HG02763 (cell line): ENCODE results near the gene RGL3.
"Not testable (repeated sequence)": the region's sequence is repeated elsewhere in the genome, so short reads cannot be mapped to it uniquely, and the experiment has no call there.

Experiments used
- ATAC-seq: cut with Tn5 transposase; IDR thresholded peaks from one replicate; pipeline ENCODE4 v1.9.1; 2021; ENCODE audit warnings: mild to moderate bottlenecking, moderate library complexity; ENCODE audit not compliant: unreplicated experiment

RGL3 gene

DNA sequence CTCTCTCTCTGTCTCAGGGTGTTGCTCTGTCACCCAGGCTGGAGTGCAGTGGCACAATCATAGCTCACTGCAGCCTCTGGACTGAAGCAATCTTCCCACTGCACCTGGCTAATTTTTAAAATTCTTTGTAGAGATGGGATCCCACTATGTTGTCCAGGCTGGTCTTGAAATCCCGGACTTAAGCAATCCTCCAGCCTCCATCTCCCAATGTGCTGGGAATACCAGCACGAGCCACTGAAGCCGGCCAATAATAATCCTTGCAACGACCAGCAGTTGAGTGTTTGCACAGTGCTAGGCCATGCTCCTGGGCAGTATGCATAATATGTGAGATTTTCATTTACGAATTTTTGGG lies 34.4 kb downstream of the RGL3 start:
- no peak for ATAC-seq

GRCh38 chr19:11383706-11384048 lies 35.4 kb downstream of the RGL3 start:
- ATAC-seq, result no peak

- ATAC-seq, result no peak
These were observed 36.0 kb downstream of the RGL3 start for GRCh38 chr19:11382898-11383705.

DNA sequence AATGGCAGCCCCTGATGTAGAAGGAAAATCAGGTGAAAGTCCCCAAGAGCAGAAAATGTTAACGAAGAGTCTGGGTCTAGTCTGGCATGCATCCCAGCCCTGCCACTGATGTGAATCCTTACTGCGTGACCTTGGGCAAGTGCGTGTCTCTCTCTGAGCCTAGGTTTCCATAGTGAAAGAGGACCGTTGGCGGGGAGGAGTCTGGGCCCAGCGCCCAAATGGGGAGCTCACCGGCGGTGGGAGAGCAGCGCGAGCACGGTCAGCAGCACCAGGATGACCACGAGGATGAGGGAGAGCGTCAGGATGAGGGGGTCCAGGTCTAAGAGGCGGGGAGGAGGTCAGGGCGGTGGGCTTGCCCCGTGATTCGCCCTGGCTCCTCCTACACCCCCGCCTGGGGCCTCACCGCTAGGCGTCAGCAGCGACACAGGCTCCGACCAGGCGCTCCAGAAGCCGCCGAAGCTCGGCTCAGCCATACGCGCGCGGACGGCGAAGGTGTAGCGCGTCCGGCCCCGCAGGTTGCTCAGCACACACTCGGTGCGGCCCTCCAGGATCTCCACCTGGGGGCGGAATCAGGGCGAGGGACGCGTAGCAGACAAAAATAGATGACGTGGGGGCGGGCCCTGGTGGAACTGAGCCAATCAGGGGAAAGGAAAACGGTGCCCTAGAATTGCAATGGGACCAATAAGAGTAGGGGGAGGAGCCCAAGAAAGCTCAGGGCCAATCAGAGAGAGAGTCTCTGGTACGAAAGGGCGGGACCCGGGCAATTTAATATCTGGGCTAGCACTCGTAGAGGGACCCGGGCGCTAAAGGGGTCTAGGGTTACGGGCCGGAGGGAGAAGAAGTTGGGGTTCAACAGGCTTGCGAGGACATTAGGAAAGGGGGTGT lies 38.2 kb downstream of the RGL3 start:
- ATAC-seq, result peak; percentile 79

DNA sequence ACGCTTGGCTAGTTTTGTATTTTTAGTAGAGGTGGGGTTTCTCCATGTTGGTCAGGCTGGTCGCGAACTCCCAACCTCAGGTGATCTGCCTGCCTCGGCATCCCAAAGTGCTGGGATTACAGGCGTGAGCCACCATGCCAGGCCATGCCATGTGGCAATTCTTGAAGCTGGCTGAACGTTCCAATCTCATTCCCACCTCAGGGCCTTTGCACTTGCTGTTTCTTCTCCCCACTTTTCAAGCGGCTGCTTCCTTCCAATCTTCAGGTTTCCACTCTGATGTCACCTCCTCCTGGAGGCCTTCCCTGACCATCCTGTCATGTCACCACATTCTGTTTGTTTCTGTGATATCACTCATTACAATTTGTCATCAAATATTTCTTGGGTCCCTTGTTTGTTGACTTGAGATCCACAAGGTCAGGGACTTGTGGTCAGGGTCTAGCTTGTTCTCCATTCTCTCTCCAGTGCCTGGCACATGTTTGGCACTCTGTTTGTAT lies 39.2 kb downstream of the RGL3 start:
- no peak for ATAC-seq

- not testable (repeated sequence) for ATAC-seq
These were observed 39.8 kb downstream of the RGL3 start for GRCh38 chr19:11379269-11379845.

DNA sequence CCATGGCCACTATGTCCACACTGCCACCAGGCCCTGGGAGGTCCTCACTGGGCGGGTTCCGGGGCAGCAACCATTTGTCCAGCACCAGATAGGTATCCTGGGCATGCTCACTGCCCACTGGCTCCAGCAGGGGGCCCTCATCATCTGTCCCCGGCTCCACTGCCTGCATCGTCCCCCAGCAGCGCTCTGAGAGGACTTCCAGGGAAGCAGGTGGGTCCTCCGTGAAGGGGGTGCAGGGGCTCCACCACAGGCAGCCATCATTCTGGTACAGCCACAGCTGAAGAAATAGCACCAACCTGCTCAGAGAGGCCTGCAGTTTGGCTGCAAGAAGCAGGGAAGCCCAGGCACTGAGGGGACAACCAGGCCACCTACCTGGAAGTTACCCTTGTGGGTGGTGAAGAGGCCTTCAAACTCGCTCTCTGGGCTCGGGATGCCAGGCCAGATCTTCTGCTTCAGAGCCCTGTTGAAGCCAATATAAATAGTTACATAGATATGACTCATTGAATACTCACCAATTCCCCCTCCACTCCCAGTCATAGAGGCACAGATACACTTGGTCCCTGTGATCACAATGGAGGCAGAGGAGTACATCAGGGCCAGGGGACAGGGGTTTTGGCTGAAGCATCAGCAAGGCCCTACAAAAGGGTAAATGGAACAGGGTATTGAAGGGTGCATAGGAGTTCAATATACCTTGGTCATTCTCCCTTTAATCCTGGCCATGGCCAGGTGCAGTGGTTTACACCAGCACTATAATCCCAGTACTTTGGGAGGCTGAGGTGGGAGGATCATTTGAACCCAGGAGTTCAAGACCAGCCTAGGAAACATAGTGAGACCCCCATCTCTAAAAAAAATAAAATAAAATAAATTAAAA lies 40.6 kb downstream of the RGL3 start:
- no peak for ATAC-seq

- no peak for ATAC-seq
These were observed 41.4 kb downstream of the RGL3 start for GRCh38 chr19:11377756-11378155.

DNA sequence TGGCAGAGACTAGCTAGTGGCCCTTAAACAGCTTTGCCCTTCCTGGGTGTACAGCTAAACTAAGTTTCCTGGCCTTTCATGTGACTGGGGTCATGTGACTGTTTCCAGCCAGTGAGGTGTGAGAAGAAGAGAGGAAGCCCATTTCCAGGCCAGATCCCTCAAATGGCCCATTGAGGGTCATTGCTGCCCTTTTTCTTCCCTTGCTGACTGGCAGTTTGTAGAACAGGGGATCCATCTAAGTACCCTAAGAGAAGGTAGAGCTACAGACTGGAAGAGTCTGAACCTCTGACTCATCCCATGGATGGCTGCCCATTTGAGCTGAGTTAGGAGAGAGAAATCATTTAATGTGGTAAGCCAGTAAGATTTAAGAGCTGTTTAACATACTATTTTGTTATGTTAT lies 41.9 kb downstream of the RGL3 start:
- no peak for ATAC-seq

DNA sequence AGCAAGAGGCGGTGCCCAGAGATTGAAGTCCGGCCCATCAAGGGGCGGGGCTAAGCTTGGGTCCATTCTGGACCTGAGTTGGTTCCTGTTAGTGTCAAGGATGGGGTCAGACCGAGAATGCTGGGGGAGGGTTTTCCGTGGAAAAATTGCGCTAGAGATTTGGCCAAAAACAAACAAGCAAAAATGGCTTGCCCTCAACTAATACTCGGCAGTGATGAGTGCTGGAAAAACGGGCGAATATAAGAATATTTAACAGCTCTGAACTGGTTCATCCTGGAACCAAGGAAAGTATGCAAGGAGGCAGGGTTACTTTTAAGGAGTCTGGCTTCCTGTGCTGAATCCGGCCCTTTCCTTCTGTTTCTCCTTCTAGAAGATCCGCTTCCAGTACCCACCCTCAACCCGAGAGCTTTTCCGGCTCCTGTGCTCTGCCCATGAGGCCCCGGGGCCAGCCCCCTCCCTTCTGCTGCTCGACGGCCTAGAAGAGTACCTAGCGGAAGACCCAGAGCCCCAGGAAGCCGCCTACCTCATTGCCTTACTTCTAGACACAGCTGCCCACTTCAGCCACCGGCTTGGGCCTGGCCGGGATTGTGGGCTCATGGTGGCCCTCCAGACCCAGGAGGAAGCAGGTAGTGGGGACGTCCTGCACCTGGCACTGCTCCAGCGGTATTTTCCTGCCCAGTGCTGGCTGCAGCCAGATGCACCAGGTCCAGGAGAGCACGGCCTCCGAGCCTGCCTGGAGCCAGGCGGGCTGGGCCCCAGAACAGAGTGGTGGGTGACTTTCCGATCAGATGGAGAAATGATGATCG lies 43.8 kb downstream of the RGL3 start:
- no peak for ATAC-seq

DNA sequence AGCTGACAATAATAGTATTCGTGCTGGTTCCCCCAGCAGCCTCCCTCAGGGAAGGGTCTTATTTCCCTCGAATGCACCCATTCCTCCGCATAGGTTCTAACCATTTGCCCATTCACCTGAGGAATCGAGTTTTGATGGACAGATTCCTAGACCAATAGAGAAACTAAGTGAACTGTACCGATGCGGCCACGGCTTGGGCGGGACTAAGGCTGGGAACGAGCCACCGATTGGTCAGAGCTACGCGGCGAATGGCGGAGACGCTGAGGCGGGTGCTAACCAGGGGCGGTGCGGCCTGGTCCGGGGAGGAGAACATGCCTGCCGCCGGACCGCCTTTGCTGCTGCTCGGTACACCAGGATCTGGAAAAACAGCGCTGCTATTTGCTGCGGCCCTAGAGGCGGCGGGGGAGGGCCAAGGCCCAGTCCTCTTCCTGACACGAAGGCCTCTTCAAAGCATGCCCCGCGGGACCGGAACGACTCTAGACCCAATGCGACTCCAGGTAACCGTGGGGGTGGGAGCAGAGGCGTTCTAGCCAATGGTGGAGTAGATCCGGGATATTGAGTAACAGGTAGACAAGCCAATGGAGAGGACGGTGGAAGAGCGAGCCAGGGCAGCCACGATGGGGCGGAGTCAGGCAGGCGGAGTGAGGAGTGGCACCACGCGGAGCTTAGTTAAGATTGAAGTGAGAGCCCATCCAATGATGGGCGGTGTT lies 44.5 kb downstream of the RGL3 start, which contains the start of gene SWSAP1:
Gene SWSAP1, plus strand, starts transcription at position 234 of the 710 bp plus-strand sequence. Its CDS starts 15 bp downstream, at position 249.
- ATAC-seq, result peak; percentile 89

- no peak for ATAC-seq
These were observed 45.2 kb downstream of the RGL3 start for GRCh38 chr19:11373885-11374432.

GRCh38 chr19:11373166-11373884 lies 45.8 kb downstream of the RGL3 start:
- no peak for ATAC-seq

- ATAC-seq, result no peak
These were observed 48.4 kb downstream of the RGL3 start for GRCh38 chr19:11370744-11371143.

DNA sequence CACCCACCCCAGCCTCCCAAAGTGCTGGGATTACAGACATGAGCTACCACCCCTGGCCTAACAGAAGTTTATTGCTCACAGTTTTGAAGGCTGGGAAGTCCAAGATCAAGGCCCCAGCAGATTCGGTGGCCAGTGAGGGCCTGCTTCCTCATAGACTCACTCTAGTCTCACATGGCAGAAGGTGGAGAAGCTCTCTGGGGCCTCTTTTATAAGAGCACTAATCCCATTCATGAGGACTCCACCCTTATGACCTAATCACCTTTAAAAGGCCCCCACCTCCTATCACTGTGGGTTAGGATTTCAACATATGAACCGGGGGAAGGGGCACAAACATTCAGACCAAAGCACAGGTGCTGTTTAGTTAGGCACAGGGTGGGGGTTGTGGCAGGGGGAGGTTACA lies 51.6 kb downstream of the RGL3 start:
- ATAC-seq, result no peak

DNA sequence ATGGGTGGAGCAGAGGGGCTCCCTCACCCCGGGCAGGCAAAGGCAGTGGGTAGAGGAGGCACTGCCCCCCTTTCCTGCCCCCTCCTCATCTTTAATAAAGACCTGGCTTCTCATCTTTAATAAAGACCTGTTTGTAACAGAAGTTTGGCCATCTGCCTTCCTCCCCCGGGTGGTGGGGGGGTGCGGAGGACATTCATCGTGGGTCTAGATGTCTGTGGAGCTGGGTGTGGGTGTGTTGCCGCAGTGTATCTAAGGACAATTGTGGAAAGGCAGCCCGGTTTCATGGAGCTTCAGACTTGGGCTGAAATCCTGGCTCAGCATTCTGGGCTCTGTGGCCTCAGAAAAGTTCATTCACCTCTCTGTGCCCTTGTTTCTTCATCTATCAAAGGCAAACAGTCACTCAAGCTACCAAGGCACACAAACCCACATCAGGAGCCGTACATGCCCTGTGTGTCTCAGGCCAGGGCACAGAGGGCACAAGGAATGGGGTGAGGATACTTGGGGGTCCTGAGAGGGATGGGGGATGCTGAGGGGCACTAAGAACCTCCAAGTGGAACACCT lies 53.5 kb downstream of the RGL3 start:
- ATAC-seq, result no peak

GRCh38 chr19:11364935-11365334 lies 54.2 kb downstream of the RGL3 start:
- no peak for ATAC-seq
